ENCODE measurements around the gene ZNF70. TPM values are rescaled to one million over a fixed set of nuclear protein-coding genes. Genes with fewer than 3 reads are reported as not detected.

ZNF70 gene
- total and polyA plus RNA-seq, 10 of the 15 experiments (the other 5 are each of a cell fraction or from before 2014, with no cell fraction given): 0.15 to 2.3 (median 0.85) TPM

DNA sequence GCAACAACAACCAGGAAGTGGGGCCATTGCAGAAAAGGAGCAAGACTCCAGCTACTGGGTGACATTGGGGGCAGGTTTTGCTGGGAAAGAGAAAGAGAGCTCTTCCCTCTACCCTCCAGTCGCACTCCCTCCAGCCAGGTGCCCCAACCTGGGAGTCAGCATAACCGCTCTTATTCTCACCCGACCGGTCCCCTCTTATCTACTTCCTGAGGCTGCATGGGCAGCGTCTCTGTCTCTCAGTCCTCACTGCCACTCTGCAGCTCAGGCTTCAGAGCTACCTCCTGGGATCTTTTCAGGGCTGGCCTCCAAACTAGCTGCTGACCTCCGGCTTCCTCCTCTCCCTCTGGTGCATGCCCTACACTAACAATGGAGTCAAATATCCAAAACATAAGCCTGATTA is 5.1 kb downstream of the ZNF70 start:
- FAIRE-seq: no peak
- Histone ChIP-seq H3K79me2 (ENCODE audit: control insufficient read depth, insufficient read depth, low read length) (no peaks in the 10 kb centered on the region), H3K4me1 (ENCODE audit: control insufficient read depth, insufficient read depth, low read length) (no peaks in the 10 kb centered on the region), H3K27me3 (replicated peaks in 1 of 2; ENCODE audit: control insufficient read depth in 2 of 2, insufficient read depth in 2 of 2, low read length in 1 of 2) (no peaks in the 10 kb centered on the region), H3K4me3 (no peak overlapping the region), H3K36me3 (ENCODE audit: control insufficient read depth in 2 of 2, insufficient read depth in 2 of 2, low read length in 1 of 2) (no peaks in the 10 kb centered on the region; a peak in 1 of 4 replicates), H2AFZ (ENCODE audit: control insufficient read depth, low read depth, low read length) (no peak overlapping the region), H3K9me3 (replicated peaks; ENCODE audit: control insufficient read depth, insufficient read depth, low read length) (no peaks in the 10 kb centered on the region; the same call in 2 of the 3 replicates), H3K4me2 (ENCODE audit: control insufficient read depth, insufficient read depth) (no peak overlapping the region), H4K20me1 (ENCODE audit: control insufficient read depth, insufficient read depth) (no peaks in the 10 kb centered on the region), H3K27ac (ENCODE audit: control insufficient read depth, insufficient read depth) (no peak overlapping the region), H3K9ac (ENCODE audit: control insufficient read depth, insufficient read depth, low read length) (no peak overlapping the region)
- intact Hi-C loops (cut with micrococcal nuclease; ENCODE audit: unreplicated experiment) (no loop called here), in situ Hi-C loops (cut with MboI) (no loop called here)
- WGBS (ENCODE audit: insufficient coverage, insufficient replicate concordance, low lambda C conversion rate, missing lambda C conversion rate): 99% methylated on average over 6 of the region's 6 CpGs
- POLR2A ChIA-PET: interaction anchor here (1.6 kb wide), 1 partner anchor 10 kb away, joined by 7 read pairs; no protein-coding TSS in a partner anchor
- CTCF ChIA-PET: no interaction called here
- BruUV-seq (replicated peaks): no TSS peak
- DNase-seq (ENCODE audit: low read depth, low spot score): no peak
- ATAC-seq: no peak
- RAD21 ChIA-PET (ENCODE audit: unreplicated experiment): interaction anchor here (0.6 to 0.7 kb wide), 2 partner anchors 148 to 761 kb away, joined by 3 to 4 read pairs; partner anchors contain the start of gene MIF
- SMC1A ChIA-PET (ENCODE audit: uncharacterized antibody, unreplicated experiment): no interaction called here
- TF ChIP-seq ZNF24 (IDR thresholded peaks at IDR 0.05): no peak
- no peak for TF ChIP-seq RUNX3 (IDR thresholded peaks at IDR 0.05; ENCODE audit: low read length)
- no peak for TF ChIP-seq BHLHE40 (IDR thresholded peaks at IDR 0.05; ENCODE audit: borderline replicate concordance in 1 of 2, low read depth in 2 of 2, low read length in 1 of 2)
- TF ChIP-seq, protein P1, sequence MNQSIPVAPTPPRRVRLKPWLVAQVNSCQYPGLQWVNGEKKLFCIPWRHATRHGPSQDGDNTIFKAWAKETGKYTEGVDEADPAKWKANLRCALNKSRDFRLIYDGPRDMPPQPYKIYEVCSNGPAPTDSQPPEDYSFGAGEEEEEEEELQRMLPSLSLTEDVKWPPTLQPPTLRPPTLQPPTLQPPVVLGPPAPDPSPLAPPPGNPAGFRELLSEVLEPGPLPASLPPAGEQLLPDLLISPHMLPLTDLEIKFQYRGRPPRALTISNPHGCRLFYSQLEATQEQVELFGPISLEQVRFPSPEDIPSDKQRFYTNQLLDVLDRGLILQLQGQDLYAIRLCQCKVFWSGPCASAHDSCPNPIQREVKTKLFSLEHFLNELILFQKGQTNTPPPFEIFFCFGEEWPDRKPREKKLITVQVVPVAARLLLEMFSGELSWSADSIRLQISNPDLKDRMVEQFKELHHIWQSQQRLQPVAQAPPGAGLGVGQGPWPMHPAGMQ (IDR thresholded peaks at IDR 0.05; ENCODE audit: borderline replicate concordance): no peak
- no peak for TF ChIP-seq NFYA (IDR thresholded peaks at IDR 0.05; ENCODE audit: borderline replicate concordance, low read depth, low read length)
- TF ChIP-seq, protein P2, sequence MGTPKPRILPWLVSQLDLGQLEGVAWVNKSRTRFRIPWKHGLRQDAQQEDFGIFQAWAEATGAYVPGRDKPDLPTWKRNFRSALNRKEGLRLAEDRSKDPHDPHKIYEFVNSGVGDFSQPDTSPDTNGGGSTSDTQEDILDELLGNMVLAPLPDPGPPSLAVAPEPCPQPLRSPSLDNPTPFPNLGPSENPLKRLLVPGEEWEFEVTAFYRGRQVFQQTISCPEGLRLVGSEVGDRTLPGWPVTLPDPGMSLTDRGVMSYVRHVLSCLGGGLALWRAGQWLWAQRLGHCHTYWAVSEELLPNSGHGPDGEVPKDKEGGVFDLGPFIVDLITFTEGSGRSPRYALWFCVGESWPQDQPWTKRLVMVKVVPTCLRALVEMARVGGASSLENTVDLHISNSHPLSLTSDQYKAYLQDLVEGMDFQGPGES (IDR thresholded peaks at IDR 0.05): no peak
- no peak for TF ChIP-seq NRF1 (conservative IDR thresholded peaks at IDR 0.05; ENCODE audit: low read depth, low read length)
- no peak for TF ChIP-seq MTA3 (IDR thresholded peaks at IDR 0.05; ENCODE audit: borderline replicate concordance, low read length)
- no peak for TF ChIP-seq STAT3 (IDR thresholded peaks at IDR 0.05; ENCODE audit: low read depth, low read length)
- TF ChIP-seq, protein P3, sequence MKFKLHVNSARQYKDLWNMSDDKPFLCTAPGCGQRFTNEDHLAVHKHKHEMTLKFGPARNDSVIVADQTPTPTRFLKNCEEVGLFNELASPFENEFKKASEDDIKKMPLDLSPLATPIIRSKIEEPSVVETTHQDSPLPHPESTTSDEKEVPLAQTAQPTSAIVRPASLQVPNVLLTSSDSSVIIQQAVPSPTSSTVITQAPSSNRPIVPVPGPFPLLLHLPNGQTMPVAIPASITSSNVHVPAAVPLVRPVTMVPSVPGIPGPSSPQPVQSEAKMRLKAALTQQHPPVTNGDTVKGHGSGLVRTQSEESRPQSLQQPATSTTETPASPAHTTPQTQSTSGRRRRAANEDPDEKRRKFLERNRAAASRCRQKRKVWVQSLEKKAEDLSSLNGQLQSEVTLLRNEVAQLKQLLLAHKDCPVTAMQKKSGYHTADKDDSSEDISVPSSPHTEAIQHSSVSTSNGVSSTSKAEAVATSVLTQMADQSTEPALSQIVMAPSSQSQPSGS (IDR thresholded peaks at IDR 0.05; ENCODE audit: low read length): no peak
- TF ChIP-seq, protein P4, sequence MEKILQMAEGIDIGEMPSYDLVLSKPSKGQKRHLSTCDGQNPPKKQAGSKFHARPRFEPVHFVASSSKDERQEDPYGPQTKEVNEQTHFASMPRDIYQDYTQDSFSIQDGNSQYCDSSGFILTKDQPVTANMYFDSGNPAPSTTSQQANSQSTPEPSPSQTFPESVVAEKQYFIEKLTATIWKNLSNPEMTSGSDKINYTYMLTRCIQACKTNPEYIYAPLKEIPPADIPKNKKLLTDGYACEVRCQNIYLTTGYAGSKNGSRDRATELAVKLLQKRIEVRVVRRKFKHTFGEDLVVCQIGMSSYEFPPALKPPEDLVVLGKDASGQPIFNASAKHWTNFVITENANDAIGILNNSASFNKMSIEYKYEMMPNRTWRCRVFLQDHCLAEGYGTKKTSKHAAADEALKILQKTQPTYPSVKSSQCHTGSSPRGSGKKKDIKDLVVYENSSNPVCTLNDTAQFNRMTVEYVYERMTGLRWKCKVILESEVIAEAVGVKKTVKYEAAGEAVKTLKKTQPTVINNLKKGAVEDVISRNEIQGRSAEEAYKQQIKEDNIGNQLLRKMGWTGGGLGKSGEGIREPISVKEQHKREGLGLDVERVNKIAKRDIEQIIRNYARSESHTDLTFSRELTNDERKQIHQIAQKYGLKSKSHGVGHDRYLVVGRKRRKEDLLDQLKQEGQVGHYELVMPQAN (conservative IDR thresholded peaks at IDR 0.05): no peak
- TF ChIP-seq SUZ12 (IDR thresholded peaks at IDR 0.05; ENCODE audit: unreplicated experiment): no peak
- TF ChIP-seq BCL11A (IDR thresholded peaks at IDR 0.05; ENCODE audit: low read depth, low read length): no peak
- no peak for TF ChIP-seq GATAD2B (conservative IDR thresholded peaks at IDR 0.05; ENCODE audit: low read depth)
- no peak for TF ChIP-seq JUND (IDR thresholded peaks at IDR 0.05; ENCODE audit: low read depth, low read length)
- no peak for TF ChIP-seq KLF5 (IDR thresholded peaks at IDR 0.05; ENCODE audit: partially characterized antibody)
